ENCODE measurements around the gene UNCX. TPM values are rescaled to one million over a fixed set of nuclear protein-coding genes. Genes with fewer than 3 reads are reported as not detected.
A peak's percentile ranks its signal among the peaks of the same experiment; 100 is the strongest.

Gene UNCX
- total and polyA plus RNA-seq, 2 of the 8 experiments (the other 6 are each of a cell fraction or from before 2014, with no cell fraction given): not detected

- TF ChIP-seq RNF2 (IDR thresholded peaks at IDR 0.05; ENCODE audit: borderline replicate concordance, low read depth, low read length, missing control alignments, poor library complexity, severe bottlenecking): peak; percentile 59
- no peak for TF ChIP-seq SP2 (IDR thresholded peaks at IDR 0.05; ENCODE audit: low read length)
- TF ChIP-seq POLR2AphosphoS5 (IDR thresholded peaks at IDR 0.05; ENCODE audit: low read depth, low read length): no peak
- TF ChIP-seq RBBP5 (IDR thresholded peaks at IDR 0.05; ENCODE audit: borderline replicate concordance, low read depth, low read length): no peak
- no peak for TF ChIP-seq TBP (IDR thresholded peaks at IDR 0.05; ENCODE audit: low read depth, low read length)
- no peak for TF ChIP-seq NRF1 (IDR thresholded peaks at IDR 0.05; ENCODE audit: low read depth, low read length)
- peak in 1 of 2 experiments; percentile 76; a peak in 1 of 4 replicates for TF ChIP-seq HDAC2 (IDR thresholded peaks at IDR 0.05; ENCODE audit: borderline replicate concordance in 1 of 2, low read depth in 2 of 2, low read length in 2 of 2)
- no peak for TF ChIP-seq ZNF274 (IDR thresholded peaks at IDR 0.05; ENCODE audit: borderline replicate concordance, extremely low read depth, low read length)
- TF ChIP-seq TEAD4 (IDR thresholded peaks at IDR 0.05; ENCODE audit: low read depth, low read length): peak; percentile 77
- TF ChIP-seq TAF7 (optimal IDR thresholded peaks at IDR 0.05; ENCODE audit: borderline replicate concordance, low read depth, low read length): no peak
- peak; percentile 92 for TF ChIP-seq E2F6 (IDR thresholded peaks at IDR 0.05)
- no peak for TF ChIP-seq YY1 (IDR thresholded peaks at IDR 0.05; ENCODE audit: low read depth, low read length)
- no peak for TF ChIP-seq SIN3A (conservative IDR thresholded peaks at IDR 0.05 in 1 of 2, IDR thresholded peaks at IDR 0.05 in 1 of 2; ENCODE audit: low read depth in 1 of 2, low read length in 2 of 2)
- no peak for TF ChIP-seq RFX5 (IDR thresholded peaks at IDR 0.05; ENCODE audit: borderline replicate concordance, low read depth, low read length)
- no peak for TF ChIP-seq BRCA1 (IDR thresholded peaks at IDR 0.05; ENCODE audit: low read depth, low read length)
- TF ChIP-seq CHD2 (IDR thresholded peaks at IDR 0.05; ENCODE audit: low read length): no peak
- no peak for TF ChIP-seq SIRT6 (IDR thresholded peaks at IDR 0.05; ENCODE audit: low read length)
- no peak for TF ChIP-seq SIX5 (IDR thresholded peaks at IDR 0.05; ENCODE audit: low read depth, low read length)
- no peak for TF ChIP-seq FOSL1 (IDR thresholded peaks at IDR 0.05; ENCODE audit: insufficient read depth, low read depth, low read length)
- TF ChIP-seq RAD21 (IDR thresholded peaks at IDR 0.05 in 1 of 2, conservative IDR thresholded peaks at IDR 0.05 in 1 of 2; ENCODE audit: low read depth in 2 of 2, low read length in 2 of 2): no peak
- TF ChIP-seq TCF12 (IDR thresholded peaks at IDR 0.05; ENCODE audit: low read depth, low read length): 0 out of 2 replicates have a peak, but pooled peaks have one; percentile 3
Observed at GRCh38 chr7:1248143-1248915, 15.7 kb downstream of the UNCX start (continued).
